GM20431 (cell line): ENCODE data around the gene PSMB1.
"Not testable (repeated sequence)": the region's sequence is repeated elsewhere in the genome, so short reads cannot be mapped to it uniquely, and the experiment has no call there.

Experiments
- in situ Hi-C: fragments of 300-500 bp; cut with MseI, MboI; formaldehyde crosslinking; loops from one replicate; pipeline ENCODE4 v1.15.0; 2020; ENCODE audit warnings: low sequenced_read_pairs; ENCODE audit not compliant: unreplicated experiment

PSMB1 gene

GRCh38 chr6:170505306-170505705, 47.8 kb downstream of the PSMB1 start:
- in situ Hi-C loops, result no loop called here

- in situ Hi-C loops, result no loop called here
Observed at GRCh38 chr6:170504479-170504878, 48.6 kb downstream of the PSMB1 start.

GRCh38 chr6:170503414-170503761, 49.7 kb downstream of the PSMB1 start:
- in situ Hi-C loops, result no loop called here

GRCh38 chr6:170502733-170503413, 50.2 kb downstream of the PSMB1 start:
- in situ Hi-C loops, result not testable (repeated sequence)

GRCh38 chr6:170502268-170502667, 50.8 kb downstream of the PSMB1 start:
- in situ Hi-C loops, result not testable (repeated sequence)

DNA sequence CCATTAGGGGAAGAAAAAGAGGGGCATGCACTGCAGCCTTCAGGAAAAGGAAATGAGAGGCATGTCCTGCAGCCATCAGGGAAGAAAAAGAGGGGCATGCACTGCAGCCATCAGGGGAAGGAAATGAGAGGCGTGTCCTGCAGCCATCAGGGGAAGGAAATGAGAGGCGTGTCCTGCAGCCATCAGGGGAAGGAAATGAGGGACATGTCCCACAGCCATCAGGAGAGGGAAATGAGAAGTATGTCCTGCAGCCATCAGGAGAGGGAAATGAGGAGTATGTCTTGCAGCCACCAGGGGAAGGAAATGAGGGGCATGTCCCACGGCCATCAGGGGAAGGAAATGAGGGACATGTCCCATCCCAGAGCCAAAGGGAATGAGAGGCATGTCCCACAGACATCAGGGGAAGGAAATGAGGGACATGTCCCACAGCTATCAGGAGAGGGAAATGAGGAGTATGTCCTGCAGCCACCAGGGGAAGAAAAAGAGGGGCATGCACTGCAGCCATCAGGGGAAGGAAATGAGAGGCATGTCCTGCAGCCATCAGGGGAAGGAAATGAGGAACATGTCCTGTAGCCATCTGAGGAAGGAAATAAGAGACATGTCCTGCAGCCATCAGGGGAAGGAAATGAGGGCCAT, 52.0 kb downstream of the PSMB1 start:
- in situ Hi-C loops, result no loop called here

DNA sequence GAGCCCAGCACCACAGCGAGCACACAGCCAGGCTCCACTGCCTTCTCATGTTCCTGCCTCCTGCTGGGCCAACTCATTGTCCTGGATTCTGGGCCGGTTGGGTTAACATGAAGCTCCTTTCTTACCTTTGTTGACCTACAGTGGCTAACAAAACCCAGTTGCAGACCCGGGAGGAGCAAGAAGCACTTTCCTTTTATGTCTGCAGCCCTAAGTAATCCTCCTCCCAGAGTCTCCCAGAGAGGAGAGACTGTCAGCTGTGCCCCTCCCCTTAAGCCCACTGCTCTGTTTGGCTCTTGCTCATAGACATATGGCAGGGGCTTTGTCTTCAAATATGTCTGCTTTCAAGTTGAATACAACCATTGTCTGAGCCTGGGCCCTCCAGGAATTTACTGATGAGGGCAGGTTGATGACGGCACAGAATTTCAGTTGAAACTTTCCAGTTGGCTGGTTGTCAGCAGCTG, 55.2 kb downstream of the PSMB1 start:
- in situ Hi-C loops, result no loop called here

- in situ Hi-C loops, result no loop called here
Observed at GRCh38 chr6:170493354-170493753, 59.8 kb downstream of the PSMB1 start.

DNA sequence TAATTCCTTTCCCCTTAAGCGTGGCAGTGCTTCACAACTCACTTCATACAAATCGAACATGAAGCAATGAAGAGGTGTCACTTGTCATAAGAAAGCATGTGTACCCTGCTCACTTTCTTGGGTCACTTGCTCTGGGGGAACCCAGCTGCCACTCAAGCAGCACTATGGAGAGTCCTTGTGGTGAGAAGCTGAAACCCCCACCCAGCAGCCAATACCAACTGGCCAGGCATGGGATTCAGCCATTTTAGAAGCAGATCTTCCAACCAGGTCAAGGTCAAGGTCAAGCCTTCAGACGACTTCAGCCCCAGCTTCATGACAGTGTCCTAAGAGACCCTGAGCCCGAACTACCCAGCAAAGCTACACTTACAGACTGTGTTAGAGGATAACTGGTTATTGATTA, 62.8 kb downstream of the PSMB1 start:
- in situ Hi-C loops, result no loop called here

- in situ Hi-C loops, result no loop called here
Observed at GRCh38 chr6:170489836-170490235, 63.3 kb downstream of the PSMB1 start.

DNA sequence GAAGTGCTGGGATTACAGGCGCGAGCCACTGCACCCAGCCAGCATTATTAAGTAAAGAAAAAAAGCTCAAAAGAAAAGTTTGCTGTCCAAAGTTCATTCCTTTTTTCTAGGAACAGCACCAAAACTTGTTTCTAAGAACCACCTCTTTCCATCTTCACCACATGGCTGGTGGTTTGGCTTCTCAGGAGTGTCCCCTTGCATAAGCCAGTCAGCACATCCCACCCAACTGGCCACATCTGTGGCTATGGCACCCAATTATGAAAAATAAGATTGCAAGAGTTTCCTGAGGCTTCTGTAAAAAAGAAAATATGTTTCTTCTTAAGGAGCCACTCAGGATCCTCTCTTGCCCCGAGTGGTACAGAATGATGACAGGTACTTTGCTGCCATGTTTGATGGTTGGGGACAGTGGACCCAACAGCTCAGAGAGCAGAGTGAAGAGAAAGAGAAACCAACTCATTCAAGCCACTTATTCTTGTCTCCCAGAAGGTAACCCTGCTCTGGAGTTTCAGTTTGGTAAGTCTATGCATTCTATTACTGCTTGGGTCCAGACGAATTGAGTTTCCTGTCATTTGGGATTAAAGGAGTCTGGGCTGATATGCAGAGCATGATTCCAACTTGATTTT, 65.3 kb downstream of the PSMB1 start:
- in situ Hi-C loops, result no loop called here

- in situ Hi-C loops, result no loop called here
Observed at GRCh38 chr6:170485159-170485558, 67.9 kb downstream of the PSMB1 start.
